Brain microvascular endothelial cell (primary cell): Measurements from ENCODE around the gene KCTD1.

Experiments used
- DNase-seq: peaks from one replicate; pipeline ENCODE4 v3.0.0-alpha.2; 2020
- H3K27ac ChIP-seq: fragments of 250-450 bp; sonication (Bioruptor Pico); 2 replicates; pipeline ENCODE4 v1.5.1; 2020; ENCODE audit warnings: mild to moderate bottlenecking, moderate library complexity
- H3K27me3 ChIP-seq: fragments of 250-450 bp; sonication (Bioruptor Pico); replicated peaks from 2 replicates; pipeline ENCODE4 v1.5.1; 2020; ENCODE audit warnings: mild to moderate bottlenecking
- H3K36me3 ChIP-seq: fragments of 250-450 bp; sonication (Bioruptor Pico); replicated peaks from 2 replicates; pipeline ENCODE4 v1.5.1; 2020; ENCODE audit warnings: mild to moderate bottlenecking
- H3K4me3 ChIP-seq: 2 replicates; pipeline ENCODE4 v1.5.1; 2011; ENCODE audit warnings: low read depth, mild to moderate bottlenecking, control low read depth, low read length, moderate library complexity
- CTCF ChIP-seq: IDR thresholded peaks from 2 replicates; pipeline ENCODE4 v1.5.1; 2011; ENCODE audit warnings: low read depth, mild to moderate bottlenecking, moderate library complexity, low read length, control low read depth, inconsistent platforms; ENCODE audit errors: missing control alignments
- in situ Hi-C: cut with HindIII; loops from 2 replicates; pipeline ENCODE4 v1.10.0; 2017; ENCODE audit warnings: low sequenced_read_pairs, low pct_ligation_motif_present

Gene KCTD1

GRCh38 chr18:26548415-26549262 is at the start of gene KCTD1:
Gene KCTD1, minus strand, starts transcription at chr18:26548553. Its CDS starts 17 bp downstream, at chr18:26548536.
- DNase-seq = peak; percentile 86
- in situ Hi-C loops = no loop called here
- Histone ChIP-seq H3K27me3 (peaks cover 21% of the 10 kb centered on the region), H3K4me3 (peak within 1 kb of the TSS; percentile 71), H3K36me3 (no peaks in the 10 kb centered on the region), H3K27ac (peak within 1 kb of the TSS; percentile 37)
- no peak for TF ChIP-seq CTCF

GRCh38 chr18:26593365-26594320 is 45.3 kb upstream of the KCTD1 start:
- DNase-seq = no peak
- H3K27ac ChIP-seq = no peak overlapping the region
- no peak overlapping the region for H3K4me3 ChIP-seq
- no peaks in the 10 kb centered on the region for H3K27me3 ChIP-seq
- H3K36me3 ChIP-seq = no peaks in the 10 kb centered on the region
- TF ChIP-seq CTCF = no peak
- in situ Hi-C loops = no loop called here

GRCh38 chr18:26584745-26585144 is 36.4 kb upstream of the KCTD1 start:
- no peak for TF ChIP-seq CTCF
- H3K27ac ChIP-seq = no peak overlapping the region
- DNase-seq = no peak
- no peaks in the 10 kb centered on the region for H3K36me3 ChIP-seq
- H3K4me3 ChIP-seq = no peak overlapping the region
- in situ Hi-C loops = no loop called here
- no peaks in the 10 kb centered on the region for H3K27me3 ChIP-seq

GRCh38 chr18:26579941-26580618 is 31.7 kb upstream of the KCTD1 start:
- in situ Hi-C loops = no loop called here
- TF ChIP-seq CTCF = no peak
- no peaks in the 10 kb centered on the region for H3K36me3 ChIP-seq
- no peak overlapping the region for H3K27ac ChIP-seq
- DNase-seq = no peak
- no peak overlapping the region for H3K4me3 ChIP-seq
- H3K27me3 ChIP-seq = peaks cover 3% of the 10 kb centered on the region

GRCh38 chr18:26575865-26576217 is 27.5 kb upstream of the KCTD1 start:
- Histone ChIP-seq H3K4me3 (no peak overlapping the region), H3K27ac (no peak overlapping the region), H3K36me3 (no peaks in the 10 kb centered on the region), H3K27me3 (peaks cover 3% of the 10 kb centered on the region)
- TF ChIP-seq CTCF = no peak
- DNase-seq = no peak
- in situ Hi-C loops = no loop called here
